LNCAP (cell line): ENCODE results near the gene NLGN1.
A peak's percentile ranks its signal among the peaks of the same experiment; 100 is the strongest.

Experiments
- CTCF ChIP-seq: fragments of 450-650 bp; IDR thresholded peaks from 2 replicates; pipeline ENCODE4 v1.5.1; 2017; ENCODE audit warnings: mild to moderate bottlenecking

NLGN1 gene

GRCh38 chr3:174102866-174103265, 705.3 kb downstream of the NLGN1 start:
- no peak for TF ChIP-seq CTCF

GRCh38 chr3:174110761-174111160, 713.2 kb downstream of the NLGN1 start:
- TF ChIP-seq CTCF: no peak

GRCh38 chr3:174111776-174112175, 714.2 kb downstream of the NLGN1 start:
- no peak for TF ChIP-seq CTCF

- TF ChIP-seq CTCF: no peak
These were observed 718.9 kb downstream of the NLGN1 start for GRCh38 chr3:174116421-174116820.

GRCh38 chr3:174120997-174121396, 723.5 kb downstream of the NLGN1 start:
- TF ChIP-seq CTCF: no peak

GRCh38 chr3:174122411-174122810, 724.9 kb downstream of the NLGN1 start:
- TF ChIP-seq CTCF: no peak

- peak; percentile 86 for TF ChIP-seq CTCF
These were observed 727.8 kb downstream of the NLGN1 start for GRCh38 chr3:174125267-174125824.
